K562 (cell line): ENCODE results near the gene NAGLU. TPM values are rescaled to one million over a fixed set of nuclear protein-coding genes. Genes with fewer than 3 reads are reported as not detected.

Source experiments
- ATAC-seq: fragments of 200-7000 bp; cut with Tn5 transposase; 3 replicates; pipeline ENCODE4 v1.9.1; 2020; ENCODE audit warnings: moderate library complexity
- BruUV-seq: library from RNA; stranded (reverse); fragments of 400-500 nt; replicated peaks from 2 replicates; lab custom pipeline; 2021; lab: Mats Ljungman, UMichigan
- CTCF ChIA-PET: fragments of 300-600 bp; formaldehyde crosslinking; extraction: SDS; loops from one replicate; lab custom pipeline; 2021; ENCODE audit warnings: low intra/inter-chr PET ratio; lab: Yijun Ruan, JAX
- POLR2A ChIA-PET: fragments of 300-600, 350-650 bp; sonication (Branson Sonifier 250); formaldehyde crosslinking; extraction: SDS; loops from one replicate; lab custom pipeline; 2021; ENCODE audit warnings: antibody characterized with exemption, inconsistent platforms; lab: Yijun Ruan, JAX
- DNase-seq, 4 experiments: peaks; one replicate each; pipeline versions ENCODE4 v3.0.0 to v3.0.0-alpha.2; 2011 to 2018; ENCODE audit warnings: low spot score in 3 of 4, mixed read lengths in 3 of 4; ENCODE audit errors: extremely low read depth in 1 of 4
- FAIRE-seq: peaks from 2 replicates; lab custom pipeline; 2011; peaks lifted over from hg19 to GRCh38; lab: Jason Lieb, UNC
- H2AFZ ChIP-seq: 2 replicates; pipeline ENCODE4 v1.6.0; 2011; ENCODE audit warnings: low read depth, low read length, control low read depth, inconsistent platforms
- H3K27ac ChIP-seq: fragments of 200-600 bp; 3 replicates; pipeline ENCODE4 v1.8.0; 2011; ENCODE audit warnings: low read depth, mild to moderate bottlenecking, control low read depth, inconsistent platforms, low read length, moderate library complexity, mixed read lengths; ENCODE audit errors: extremely low read depth
- H3K27me3 ChIP-seq, 2 experiments: fragments of 300-600 bp in 1 of 2; 2 replicates in 1 of 2; 3 replicates in 1 of 2; pipeline versions ENCODE4 v1.6.0 to v1.8.0; 2011; ENCODE audit warnings: inconsistent platforms in 2 of 2, low read length in 2 of 2, mild to moderate bottlenecking in 1 of 2, mixed read lengths in 1 of 2, moderate library complexity in 1 of 2; ENCODE audit not compliant: control insufficient read depth in 2 of 2, insufficient read depth in 2 of 2
- H3K36me3 ChIP-seq: fragments of 300-600 bp; 3 replicates; pipeline ENCODE4 v1.8.0; 2011; ENCODE audit warnings: mild to moderate bottlenecking, low read length, inconsistent platforms; ENCODE audit not compliant: control insufficient read depth, insufficient read depth
- H3K4me1 ChIP-seq, 2 experiments: fragments of 200-600 bp in 1 of 2; replicated peaks in 1 of 2; 2 replicates in 1 of 2; 3 replicates in 1 of 2; pipeline versions ENCODE4 v1.5.1 to v1.8.0; 2011; ENCODE audit warnings: inconsistent platforms in 2 of 2, low read length in 2 of 2, mild to moderate bottlenecking in 1 of 2, mixed read lengths in 1 of 2, moderate library complexity in 1 of 2; ENCODE audit not compliant: control insufficient read depth in 2 of 2, insufficient read depth in 2 of 2
- H3K4me2 ChIP-seq: 2 replicates; pipeline ENCODE4 v1.6.1; 2011; ENCODE audit warnings: low read length, control low read depth, inconsistent platforms, mixed read lengths; ENCODE audit not compliant: insufficient read depth
- H3K4me3 ChIP-seq: fragments of 200-600 bp; sonication (generic), shearing (Covaris generic); 2 replicates; pipeline ENCODE4 v1.5.1; 2016; ENCODE audit warnings: control low read depth, inconsistent platforms
- H3K79me2 ChIP-seq: fragments of 200-600 bp; 3 replicates; pipeline ENCODE4 v1.8.0; 2011; ENCODE audit warnings: low read length, inconsistent platforms; ENCODE audit not compliant: control insufficient read depth, insufficient read depth
- H3K9ac ChIP-seq, 2 experiments: 2 replicates each; pipeline versions ENCODE4 v1.6.0 to v1.6.1; 2011; ENCODE audit warnings: low read depth in 2 of 2, low read length in 2 of 2, control low read depth in 1 of 2, inconsistent platforms in 1 of 2, mild to moderate bottlenecking in 1 of 2, mixed read lengths in 1 of 2; ENCODE audit not compliant: insufficient read depth in 1 of 2
- H3K9me1 ChIP-seq: one replicate; pipeline ENCODE4 v1.6.0; 2011; ENCODE audit warnings: inconsistent platforms, mild to moderate bottlenecking, low read length, moderate library complexity; ENCODE audit not compliant: control insufficient read depth, insufficient read depth
- H3K9me3 ChIP-seq: replicated peaks from 2 replicates; pipeline ENCODE4 v1.5.1; 2011; ENCODE audit warnings: low read depth, low read length, inconsistent platforms; ENCODE audit not compliant: control insufficient read depth, insufficient read depth
- H4K20me1 ChIP-seq: replicated peaks from 2 replicates; pipeline ENCODE4 v1.6.1; 2011; ENCODE audit warnings: low read length, inconsistent platforms, mixed read lengths; ENCODE audit not compliant: control insufficient read depth, insufficient read depth
- CEBPG ChIP-seq, 3 experiments: fragments of 200-800 bp in 1 of 3; sonication (Bioruptor generic) in 1 of 3; sonication (generic) in 1 of 3; formaldehyde crosslinking in 1 of 3; IDR thresholded peaks in 2 of 3; conservative IDR thresholded peaks in 1 of 3; 2 replicates each; pipeline versions ENCODE4 v1.6.1 to v1.8.0; 2016 to 2022; ENCODE audit warnings: missing compliant biosample characterization in 2 of 3, missing genetic modification characterization in 2 of 3, mild to moderate bottlenecking in 1 of 3, missing genetic modification reagents in 1 of 3
- DMBX1 ChIP-seq: fragments of 250-450 bp; sonication (Bioruptor Pico); IDR thresholded peaks from 2 replicates; pipeline ENCODE4 v1.8.0; 2022; ENCODE audit warnings: inconsistent platforms, mild to moderate bottlenecking, moderate library complexity, borderline replicate concordance
- EWSR1 ChIP-seq: fragments of 450-650 bp; IDR thresholded peaks from 2 replicates; pipeline ENCODE4 v1.6.1; 2018; ENCODE audit warnings: borderline replicate concordance, mild to moderate bottlenecking, low read depth, moderate library complexity; ENCODE audit not compliant: partially characterized antibody
- RBFOX2 ChIP-seq: fragments of 200-400 bp; formaldehyde crosslinking; IDR thresholded peaks from 2 replicates; pipeline ENCODE4 v1.6.1; 2017; ENCODE audit warnings: low read depth, mild to moderate bottlenecking, low read length, moderate library complexity
- U2AF1 ChIP-seq: fragments of 200-400 bp; formaldehyde crosslinking; optimal IDR thresholded peaks from 2 replicates; pipeline ENCODE3; 2017; ENCODE audit warnings: mild to moderate bottlenecking, low read depth, low read length, moderate library complexity
- ZNF23 ChIP-seq: fragments of 250-450 bp; sonication (Bioruptor Pico); IDR thresholded peaks from 2 replicates; pipeline ENCODE4 v1.4.0; 2020; ENCODE audit warnings: mild to moderate bottlenecking
- ZNF280A ChIP-seq: fragments of 450-650 bp; IDR thresholded peaks from 2 replicates; pipeline ENCODE4 v1.6.1; 2018; ENCODE audit warnings: mild to moderate bottlenecking, low read depth; ENCODE audit not compliant: partially characterized antibody
- WGBS: fragments of 100-300 bp; shearing (Covaris generic); methylation state at CpG from one replicate; pipeline ENCODE4 v1.1.6; 2016; ENCODE audit warnings: low coverage, mixed read lengths; ENCODE audit not compliant: insufficient coverage; ENCODE audit errors: missing lambda C conversion rate; 5-methylcytosine and 5-hydroxymethylcytosine counted together
- in situ Hi-C: fragments of 300-500 bp; cut with MboI; formaldehyde crosslinking; loops from 4 replicates; pipeline ENCODE4 v1.15.0; 2018; ENCODE audit warnings: inconsistent platforms, mixed read lengths
- intact Hi-C: fragments of 100-400 bp; cut with micrococcal nuclease; formaldehyde crosslinking; loops from 2 replicates; pipeline ENCODE4 v1.14.2; 2022
- polyA plus RNA-seq, 8 experiments: library from polyadenylated mRNA; depleted of rRNA in 4 of 8; stranded (reverse) in 5 of 8; unstranded in 3 of 8; fragments of >200 nt; fragmentation: Nextera tagmentation in 2 of 8; fragmentation: Illumina TruSeq in 1 of 8; extraction: Ambion mirVana in 2 of 8; extraction: Trizol in 1 of 8; gene quantifications; 2 replicates each; pipeline versions ENCODE4 v1.2.1 to v1.2.3, GENCODE V29; 2011 to 2014; ENCODE audit warnings: inconsistent platforms in 1 of 8, missing spikeins in 1 of 8
- total RNA-seq, 7 experiments: library from RNA; depleted of rRNA in 6 of 7; stranded (reverse); fragments of >200 nt in 6 of 7; fragmentation: Illumina TruSeq in 2 of 7; extraction: Trizol in 2 of 7; gene quantifications; 2 replicates each; pipeline versions ENCODE4 v1.2.1 to v1.2.3, GENCODE V29; 2011 to 2021; ENCODE audit warnings: low replicate concordance in 1 of 7

NAGLU gene
- total and polyA plus RNA-seq, 9 of the 15 experiments (the other 6 are each of a cell fraction or from before 2014, with no cell fraction given), result 0.04 to 21.5 (median 8.5) TPM

GRCh38 chr17:42573095-42573494 is 37.1 kb downstream of the NAGLU start (continued):
- TF ChIP-seq ZNF280A (no peak), DMBX1 (CRISPR knock-in tag) (0 out of 2 replicates have a peak, but pooled peaks have one; percentile 45), CEBPG (CRISPR knock-in tag; IDR thresholded peaks at IDR 0.05) (no peak), CEBPG (tag; conservative IDR thresholded peaks at IDR 0.05 in 1 of 2, IDR thresholded peaks at IDR 0.05 in 1 of 2) (0 out of 4 replicates have a peak, but pooled peaks have one; percentile 19 to 51)

- BruUV-seq, result no TSS peak
- Histone ChIP-seq H3K9me1 (no peaks in the 10 kb centered on the region), H3K27ac (no peak overlapping the region), H3K9ac (no peak overlapping the region), H3K9me3 (no peaks in the 10 kb centered on the region), H3K79me2 (peaks cover 78% of the 10 kb centered on the region), H2AFZ (no peak overlapping the region), H3K36me3 (peaks cover 74% of the 10 kb centered on the region)
- no peak for FAIRE-seq
- intact Hi-C loops (no loop called here), in situ Hi-C loops (no loop called here)
- ATAC-seq, result no peak
- CTCF ChIA-PET, result interaction anchor here (0.6 kb wide), 1 partner anchor 881 kb away, joined by 3 read pairs; no protein-coding TSS in a partner anchor
- WGBS, result 67% methylated on average over 3 of the region's 3 CpGs
- TF ChIP-seq EWSR1, result no peak
- no peak for TF ChIP-seq U2AF1
- TF ChIP-seq RBFOX2, result peak; percentile 25; the same call in 1 of the 2 replicates
- no peak for TF ChIP-seq ZNF23 (CRISPR knock-in tag)
- TF ChIP-seq, all 486 proteins: peak for 1
- Histone ChIP-seq H3K27me3 (no peaks in the 10 kb centered on the region), H4K20me1 (no peaks in the 10 kb centered on the region; the same call in 1 of the 2 replicates), H3K4me2 (no peak overlapping the region), H3K4me1 (peaks cover 23 to 32% of the 10 kb centered on the region in 2 experiments; a peak in 4 of 5 replicates), H3K4me3 (no peak overlapping the region)
- no peak for DNase-seq
- POLR2A ChIA-PET, result interaction anchor here (1.6 kb wide), 1 partner anchor 11 kb away, joined by 7 read pairs; no protein-coding TSS in a partner anchor
These were observed 38.4 kb downstream of the NAGLU start for GRCh38 chr17:42574463-42574862.
